Stimulated activated CD8-positive, alpha-beta memory T cell treated with anti-CD3 and anti-CD28 coated beads, Interleukin-4, amount 100 ng/mL, for 4 hours (primary cell): ENCODE results near the gene MVD.

Experiments
- DNase-seq, 2 donors: peaks; one replicate each; pipeline ENCODE4 v3.0.0-alpha.2; 2020; ENCODE audit warnings: low read depth in 2 of 2, low spot score in 1 of 2

Gene MVD, protein sequence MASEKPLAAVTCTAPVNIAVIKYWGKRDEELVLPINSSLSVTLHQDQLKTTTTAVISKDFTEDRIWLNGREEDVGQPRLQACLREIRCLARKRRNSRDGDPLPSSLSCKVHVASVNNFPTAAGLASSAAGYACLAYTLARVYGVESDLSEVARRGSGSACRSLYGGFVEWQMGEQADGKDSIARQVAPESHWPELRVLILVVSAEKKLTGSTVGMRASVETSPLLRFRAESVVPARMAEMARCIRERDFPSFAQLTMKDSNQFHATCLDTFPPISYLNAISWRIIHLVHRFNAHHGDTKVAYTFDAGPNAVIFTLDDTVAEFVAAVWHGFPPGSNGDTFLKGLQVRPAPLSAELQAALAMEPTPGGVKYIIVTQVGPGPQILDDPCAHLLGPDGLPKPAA

DNA sequence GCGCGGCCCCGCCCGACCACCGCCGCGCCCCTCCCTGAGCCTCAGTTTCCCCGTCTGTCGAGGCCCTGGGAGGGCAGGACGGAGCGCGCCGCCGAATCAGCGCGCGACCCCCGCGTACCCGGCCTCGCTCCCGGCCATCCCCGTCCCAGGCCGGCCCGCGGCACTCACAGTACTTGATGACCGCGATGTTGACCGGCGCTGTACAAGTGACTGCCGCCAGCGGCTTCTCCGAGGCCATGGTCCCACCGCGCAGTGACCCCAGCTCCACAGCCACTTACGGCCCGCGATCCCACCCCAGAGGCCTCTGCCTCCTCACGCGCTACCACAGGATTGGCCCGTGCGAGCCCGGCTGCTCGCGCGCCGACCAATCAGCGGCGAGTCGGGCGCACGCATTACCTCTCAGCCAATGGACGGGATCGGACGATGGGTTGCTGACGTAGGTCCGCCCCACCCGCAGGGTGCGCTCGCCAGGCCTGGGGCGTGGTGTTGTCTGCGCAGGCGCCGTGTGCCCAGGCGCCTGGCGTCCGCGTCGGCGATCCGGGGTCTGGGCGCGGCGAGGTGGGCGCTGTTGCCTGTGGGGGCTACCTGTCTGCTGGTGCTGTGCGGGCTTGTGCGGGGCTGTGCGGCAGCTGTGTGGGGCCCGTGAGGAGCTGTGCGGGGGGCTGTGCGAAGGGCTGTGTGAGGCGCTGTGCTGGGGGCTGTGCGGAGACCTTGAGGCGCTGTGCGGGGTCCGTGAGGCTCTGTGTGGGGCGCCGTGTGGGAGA lies at the start of gene MVD:
MVD (minus strand) TSS at position 249 of the 764 bp plus-strand sequence; CDS start at position 238, 11 bp downstream.
- DNase-seq, result peak; percentile 86 to 94

DNA sequence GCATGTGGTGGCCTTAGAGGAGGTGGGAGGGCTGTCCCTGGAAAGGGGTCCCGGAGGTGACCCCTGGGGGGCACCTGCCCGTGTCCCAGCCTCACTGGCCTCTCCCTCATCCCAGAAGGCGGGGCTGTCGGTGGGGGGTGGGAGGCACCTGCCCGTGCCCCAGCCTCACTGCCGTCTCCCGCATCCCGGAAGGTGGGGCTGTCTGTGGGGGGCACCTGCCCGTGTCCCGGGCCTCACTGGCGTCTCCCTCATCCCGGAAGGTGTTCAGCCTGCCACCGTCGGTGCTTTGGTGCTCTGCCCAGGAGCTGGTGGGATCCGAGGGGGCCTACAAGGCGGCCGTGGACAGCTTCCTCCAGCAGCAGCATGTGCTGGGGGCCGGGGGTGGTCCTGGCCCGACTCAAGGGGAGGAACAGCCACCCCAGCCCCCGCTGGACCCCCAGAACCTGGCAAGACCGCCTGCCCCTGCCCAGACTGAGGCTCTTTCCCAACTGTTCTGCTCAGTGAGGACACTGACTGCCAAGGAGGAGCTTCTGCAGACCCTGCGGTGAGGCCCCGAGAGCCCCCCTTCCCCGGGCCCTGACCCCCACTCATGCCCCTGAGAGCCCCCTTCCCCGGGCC lies 49.6 kb upstream of the MVD start:
- DNase-seq, result no peak

DNA sequence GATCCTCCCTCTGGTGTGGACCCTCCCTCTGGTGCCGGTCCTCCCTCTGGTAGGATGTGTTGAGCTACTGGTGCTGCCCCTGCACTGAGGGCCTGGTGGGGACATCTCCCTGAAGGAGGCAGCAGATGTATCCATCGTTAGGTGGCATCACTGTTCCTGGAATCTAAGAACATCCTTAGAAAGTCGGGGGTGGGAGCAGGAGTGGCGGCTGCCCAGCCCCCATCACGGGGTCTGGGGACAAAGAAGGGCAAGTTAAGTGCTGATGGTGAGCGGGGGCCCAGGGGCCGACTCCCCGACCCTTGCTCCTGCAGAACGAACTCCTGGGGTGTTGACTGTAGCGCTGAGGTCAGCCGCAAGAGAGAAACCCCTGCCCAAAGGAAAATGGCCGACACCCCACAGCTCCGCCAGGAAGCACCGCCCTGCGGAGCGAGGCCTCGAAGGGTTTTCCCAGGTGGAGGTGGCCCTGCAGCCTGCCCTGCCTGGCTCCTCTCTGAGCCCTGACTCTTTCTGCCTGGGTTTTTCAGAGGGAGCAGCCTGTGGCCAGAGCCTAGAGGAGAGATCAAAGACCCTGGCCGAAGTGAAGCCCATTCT lies 49.0 kb upstream of the MVD start:
- DNase-seq, result no peak

DNA sequence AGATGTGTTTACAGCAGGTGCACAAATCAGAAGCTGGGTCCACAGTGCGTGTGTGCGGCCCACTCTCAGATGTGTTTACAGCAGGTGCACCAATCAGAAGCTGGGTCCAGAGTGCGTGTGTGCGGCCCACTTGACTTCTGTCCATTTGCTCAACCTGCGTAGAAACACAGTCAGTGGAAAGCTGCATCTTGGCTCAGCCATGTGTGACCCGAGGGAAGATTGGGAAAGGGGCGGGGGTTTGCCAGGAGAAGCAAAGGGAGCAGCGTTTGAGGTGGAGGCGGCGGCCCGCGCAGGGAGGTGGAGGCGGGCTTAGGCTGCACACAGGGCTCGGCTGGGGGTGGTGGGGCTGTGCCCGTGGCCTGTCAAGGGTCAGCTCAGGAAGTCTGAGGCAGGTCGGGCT lies 47.7 kb upstream of the MVD start:
- DNase-seq, result no peak

DNA sequence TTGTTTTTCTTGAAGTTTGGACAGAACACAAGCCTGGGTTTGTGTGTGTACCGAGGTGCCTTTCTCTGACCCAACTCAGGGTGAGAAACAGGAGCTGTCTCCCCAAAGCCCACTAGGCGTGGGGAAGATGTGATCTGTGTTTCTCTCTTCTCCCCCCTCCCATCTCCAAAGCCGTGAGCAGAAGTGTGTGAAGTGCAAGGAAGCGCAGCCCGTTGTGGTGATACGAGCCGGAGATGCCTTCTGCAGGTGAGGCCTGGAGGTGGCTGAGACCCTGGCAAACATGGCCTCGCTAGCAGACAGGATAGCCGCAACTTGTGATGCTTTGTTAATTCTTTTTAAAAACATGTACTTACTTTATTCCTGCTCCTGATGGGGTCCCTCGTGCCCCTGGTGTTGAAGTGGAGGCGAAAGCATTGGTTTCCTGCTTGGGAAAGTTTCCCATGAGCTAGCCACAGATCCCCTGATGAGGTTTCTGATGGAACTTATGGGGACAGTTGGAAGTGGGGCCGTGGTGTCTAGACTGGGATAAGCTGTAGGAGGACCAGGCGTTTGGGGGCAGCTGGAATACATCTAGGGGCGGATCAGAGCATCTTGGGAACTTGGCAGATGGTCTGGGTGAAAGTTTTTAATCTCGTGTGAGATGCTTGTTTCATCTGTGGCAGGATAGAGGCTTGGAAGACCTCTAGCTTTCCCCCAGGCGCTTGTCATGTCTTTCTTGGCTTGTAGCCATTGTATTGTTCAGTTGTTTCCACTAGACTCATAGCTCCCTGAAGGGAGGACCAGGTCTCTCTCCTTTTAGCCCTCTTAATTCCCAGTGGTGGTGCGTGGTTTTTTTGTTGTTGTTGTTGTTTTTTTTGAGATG lies 44.3 kb upstream of the MVD start:
- DNase-seq, result no peak

DNA sequence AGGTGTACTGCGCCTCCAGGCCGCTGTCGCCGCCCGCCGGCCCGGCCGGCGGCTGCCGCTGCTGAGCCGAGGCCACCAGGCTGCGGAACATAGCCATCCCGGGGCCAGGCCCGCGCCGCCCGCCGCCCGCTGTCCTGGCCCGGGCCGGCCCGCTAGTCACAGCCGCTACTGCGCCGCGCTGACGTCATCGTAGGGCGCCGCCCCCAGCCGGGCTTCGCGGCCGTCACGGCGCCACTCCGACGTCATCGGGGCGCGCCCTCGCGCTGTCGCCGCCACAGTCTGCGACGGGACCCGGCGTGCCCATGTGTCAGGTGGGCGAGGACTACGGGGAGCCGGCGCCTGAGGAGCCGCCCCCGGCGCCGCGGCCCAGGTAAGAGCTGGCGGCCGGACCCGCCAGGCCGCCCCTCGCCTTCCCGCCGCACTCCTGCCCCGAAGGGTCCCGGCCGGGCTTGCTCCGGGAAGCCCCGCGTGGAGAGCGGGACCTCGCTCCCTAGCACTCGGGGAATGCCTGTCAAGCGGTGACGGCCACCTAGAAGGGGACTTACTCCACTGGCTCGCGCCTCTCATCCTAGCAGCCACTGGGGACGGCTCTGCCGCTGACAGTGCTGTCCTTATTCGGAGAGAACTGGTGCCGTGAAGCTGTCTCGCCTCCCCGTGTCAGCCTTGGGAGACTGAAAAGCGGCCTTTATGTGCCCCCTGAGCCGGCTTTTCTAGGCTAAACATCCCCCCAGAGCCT lies 43.5 kb upstream of the MVD start, which contains the start of the genes CTU2 and RNF166:
CTU2 (plus strand) TSS at position 275 of the 736 bp plus-strand sequence; CDS start at position 303, 28 bp downstream.
RNF166 (minus strand) TSS at position 180 of the 736 bp plus-strand sequence; CDS start at position 97, 83 bp downstream.
- DNase-seq, result peak; percentile 85

DNA sequence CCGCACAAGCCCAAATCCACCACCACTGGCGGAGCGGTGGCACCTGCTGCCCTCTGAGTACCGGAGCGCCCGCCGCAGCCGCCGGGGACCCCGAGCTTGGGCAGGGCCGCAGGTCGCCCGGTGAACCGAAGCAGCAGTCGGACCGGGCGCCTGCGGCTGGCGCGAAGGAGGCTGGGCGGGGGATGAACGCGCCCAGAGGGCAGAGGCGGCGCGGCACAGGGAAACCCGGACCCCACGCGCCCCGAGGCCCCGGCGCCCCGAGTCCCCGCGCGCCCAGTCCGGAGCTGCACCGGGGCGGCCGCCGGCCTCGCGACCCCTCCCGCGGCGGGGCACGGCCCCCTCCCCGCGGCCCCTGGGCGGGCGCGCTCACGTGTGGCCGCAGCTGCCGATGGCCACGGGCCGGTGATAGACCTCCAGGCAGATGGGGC lies 42.9 kb upstream of the MVD start:
- no peak for DNase-seq

DNA sequence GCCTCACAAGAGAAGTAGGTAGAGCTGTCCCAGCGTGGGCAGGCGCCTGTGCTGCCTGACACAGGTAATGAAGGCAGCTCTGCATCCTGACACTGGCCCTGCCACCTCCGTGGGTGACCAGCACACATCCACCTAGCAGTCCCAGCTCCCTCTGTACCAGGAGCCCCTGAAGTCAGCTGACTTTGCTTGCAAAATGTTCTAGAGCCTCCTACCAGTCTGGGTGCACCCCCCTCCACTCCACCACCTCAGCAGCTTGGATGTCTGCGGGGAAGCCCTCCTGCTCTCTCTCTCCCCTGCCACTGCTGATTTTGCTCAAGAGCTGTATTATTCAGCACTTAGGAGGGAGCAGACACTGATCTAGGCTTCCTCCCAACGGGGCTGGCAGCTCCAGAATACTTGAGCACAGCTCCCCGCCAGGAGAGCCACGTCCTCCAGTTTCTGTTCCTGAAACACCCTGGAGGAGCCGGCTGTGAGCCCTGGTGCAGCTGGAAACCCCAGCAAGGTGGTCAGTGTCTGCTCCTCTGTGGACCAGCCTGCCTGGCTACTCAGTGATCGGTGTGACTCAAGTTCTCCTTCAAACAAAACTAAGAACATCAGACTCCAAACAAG lies 42.3 kb upstream of the MVD start:
- DNase-seq, result no peak

DNA sequence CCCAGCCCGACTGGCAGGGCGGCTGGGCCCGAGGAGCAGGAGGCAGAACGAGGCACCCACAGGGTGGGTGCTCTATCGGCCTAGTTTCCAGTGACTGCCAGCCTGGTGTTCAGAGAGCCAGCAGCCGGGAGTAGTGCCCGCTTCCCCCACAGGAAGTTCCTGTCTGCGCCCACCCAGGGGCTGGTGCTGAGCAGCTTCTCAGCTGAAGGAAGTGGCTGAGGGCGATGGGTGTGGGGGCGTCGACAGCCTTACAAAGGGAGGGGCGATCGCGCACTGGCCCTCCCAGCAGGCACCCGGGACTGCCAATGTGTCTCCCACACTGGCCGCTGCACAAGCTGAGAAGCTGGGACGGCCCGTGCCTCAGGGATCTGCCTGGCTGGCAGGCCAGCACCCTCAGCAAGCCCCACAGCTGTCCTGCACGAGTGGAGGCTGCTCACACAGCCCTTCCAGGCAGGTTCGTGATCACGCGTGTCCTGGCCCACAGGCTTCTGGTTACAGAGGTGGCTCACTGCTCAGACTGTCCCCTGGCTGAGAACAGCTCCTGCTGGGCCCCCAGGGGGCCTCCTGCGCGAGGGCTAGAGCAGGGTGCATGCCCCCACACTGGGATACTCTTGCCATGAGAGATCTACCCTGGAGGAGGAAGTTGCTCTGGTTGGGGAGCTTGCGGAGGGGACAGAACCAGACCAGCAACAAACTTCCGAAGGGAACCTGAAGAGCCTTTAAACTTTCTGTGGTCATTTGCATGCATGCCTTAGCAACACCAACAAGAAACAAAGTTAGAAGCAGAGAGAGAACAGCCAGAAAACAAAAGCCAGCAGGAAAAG lies 40.8 kb upstream of the MVD start:
- DNase-seq, result peak in 1 of 2 donors; percentile 69

DNA sequence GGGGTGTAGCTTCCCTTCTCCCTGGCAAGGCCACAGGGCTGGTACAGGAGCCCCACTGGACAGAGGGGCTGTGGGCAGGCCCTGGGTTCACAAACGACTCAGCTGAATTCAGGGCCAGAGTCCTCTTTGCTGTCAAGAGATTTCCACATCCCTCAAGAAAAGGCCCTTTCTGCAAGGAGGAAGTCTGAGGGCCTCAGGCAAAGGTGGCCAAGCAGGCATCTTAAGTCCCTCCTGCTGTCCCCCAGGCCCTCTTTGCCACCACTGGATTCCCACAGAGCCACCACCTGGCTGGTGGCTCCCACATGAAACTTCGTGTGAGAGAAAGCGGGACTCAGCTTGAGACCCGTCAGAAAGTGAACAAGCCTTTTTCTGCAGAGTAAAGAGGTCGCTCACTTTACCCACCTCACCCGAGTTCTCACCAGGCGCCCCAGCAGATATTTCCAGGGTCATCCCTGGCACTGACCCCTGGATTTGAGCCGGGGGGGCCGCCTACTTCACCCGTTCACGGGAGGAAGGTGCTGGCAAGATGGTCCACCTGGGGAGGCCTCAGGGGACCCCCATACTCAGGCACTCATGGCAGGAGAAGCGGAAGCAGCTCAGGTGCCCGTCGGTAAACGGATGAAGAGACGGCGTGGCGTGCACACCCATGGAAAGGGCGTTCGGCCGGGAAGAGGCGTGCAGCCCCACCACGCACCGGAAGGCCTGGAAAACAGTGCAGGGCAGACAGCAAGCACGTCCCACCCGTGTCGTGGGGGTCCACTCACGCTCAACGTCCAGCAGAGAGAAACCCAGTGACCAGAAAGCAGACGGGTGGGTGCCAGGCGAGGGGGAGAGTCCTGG lies 39.7 kb upstream of the MVD start:
- DNase-seq, result no peak

DNA sequence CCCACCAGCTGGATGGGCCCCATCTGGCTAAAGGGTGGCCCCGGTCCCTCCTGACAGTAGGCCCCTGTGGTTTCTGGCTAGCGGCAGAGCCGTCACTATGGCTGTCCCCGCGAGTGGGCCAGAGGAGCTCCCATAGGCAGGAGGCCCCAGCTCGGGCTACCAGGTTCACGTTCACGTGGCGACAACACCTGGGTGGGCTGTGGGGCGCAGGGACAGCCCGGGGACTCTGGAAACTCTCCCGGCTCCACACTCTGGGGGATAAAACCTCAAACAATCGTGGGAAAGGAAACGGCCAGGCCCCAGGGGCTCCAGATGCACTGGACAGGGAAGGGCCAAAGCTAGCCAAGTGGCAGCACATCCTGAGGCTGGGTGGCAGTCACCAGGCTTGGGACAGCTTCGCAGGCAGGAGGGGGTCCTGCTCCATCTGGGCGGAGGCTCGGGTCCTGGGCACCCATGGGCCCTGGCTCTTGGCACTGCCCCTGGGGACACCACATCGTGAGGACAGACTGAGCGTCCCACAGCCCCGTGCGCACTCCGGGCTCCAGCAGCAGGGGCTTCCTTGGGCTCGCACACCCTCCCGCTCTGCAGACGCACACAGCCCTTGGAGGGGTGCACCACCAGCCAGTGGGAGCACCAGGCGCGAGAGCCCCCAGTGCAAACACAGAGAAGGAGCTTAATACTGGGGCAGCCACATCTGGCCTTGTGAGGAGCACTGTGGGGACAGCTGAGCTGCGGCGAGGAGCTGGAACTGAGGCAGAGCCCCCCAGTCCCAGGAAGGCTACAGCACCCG lies 38.9 kb upstream of the MVD start:
- DNase-seq, result no peak

DNA sequence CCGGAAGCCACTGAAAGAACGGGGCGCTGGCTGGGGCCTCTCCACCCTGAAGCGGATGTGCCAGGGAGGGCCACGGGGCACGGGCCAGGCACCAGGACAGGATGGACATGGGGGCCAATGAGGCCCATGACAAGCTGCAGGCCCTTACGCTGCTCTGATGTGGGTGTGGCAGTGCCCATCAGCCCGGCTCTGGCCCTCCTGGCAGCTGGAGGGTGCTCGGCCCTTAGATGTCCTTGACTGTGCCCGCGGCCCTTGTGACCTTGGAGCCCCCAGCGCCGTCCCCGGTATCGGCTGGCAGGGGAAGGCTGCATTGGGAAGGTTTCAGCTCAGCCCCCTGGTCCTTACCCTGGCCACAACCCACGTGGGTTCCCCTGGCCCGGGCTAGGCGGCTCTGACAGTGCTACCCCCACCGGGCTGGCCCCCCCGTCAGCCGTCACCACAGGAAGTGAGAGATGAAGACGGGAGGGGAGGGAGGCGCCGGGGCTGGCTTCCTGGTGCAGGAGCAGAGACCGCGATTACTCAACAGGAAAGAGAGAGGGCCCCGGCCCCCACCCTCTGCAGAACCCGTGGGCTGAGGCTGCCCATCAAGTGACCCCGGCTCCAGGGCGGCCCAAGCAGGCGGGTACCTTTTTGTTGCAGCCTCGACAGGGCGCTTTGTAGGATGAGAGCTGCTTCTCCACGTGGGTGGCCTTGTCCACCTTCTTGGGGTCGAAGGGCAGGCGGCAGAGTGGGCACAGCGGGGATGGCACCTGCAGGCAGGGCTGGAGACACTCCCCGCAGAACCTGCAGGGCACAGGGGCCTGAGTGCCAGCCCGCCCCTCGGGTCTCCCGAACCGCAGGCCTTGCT lies 38.0 kb upstream of the MVD start:
- peak; percentile 86 to 97 for DNase-seq

DNA sequence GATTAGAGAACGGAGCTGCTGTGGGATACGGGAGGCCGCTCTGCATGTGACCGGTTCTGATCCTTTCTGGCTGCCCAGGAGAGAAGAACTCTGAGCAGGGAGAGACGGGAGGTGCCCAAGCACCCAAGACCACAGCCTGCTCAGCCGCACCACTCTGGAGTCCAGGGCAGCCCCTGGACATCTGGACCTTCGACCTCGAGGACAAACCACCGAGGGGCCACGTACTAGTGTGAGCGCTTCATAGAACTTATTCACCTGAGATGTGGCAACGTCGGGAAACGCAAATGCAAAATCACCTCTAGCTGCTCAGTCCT lies 37.4 kb upstream of the MVD start:
- no peak for DNase-seq

DNA sequence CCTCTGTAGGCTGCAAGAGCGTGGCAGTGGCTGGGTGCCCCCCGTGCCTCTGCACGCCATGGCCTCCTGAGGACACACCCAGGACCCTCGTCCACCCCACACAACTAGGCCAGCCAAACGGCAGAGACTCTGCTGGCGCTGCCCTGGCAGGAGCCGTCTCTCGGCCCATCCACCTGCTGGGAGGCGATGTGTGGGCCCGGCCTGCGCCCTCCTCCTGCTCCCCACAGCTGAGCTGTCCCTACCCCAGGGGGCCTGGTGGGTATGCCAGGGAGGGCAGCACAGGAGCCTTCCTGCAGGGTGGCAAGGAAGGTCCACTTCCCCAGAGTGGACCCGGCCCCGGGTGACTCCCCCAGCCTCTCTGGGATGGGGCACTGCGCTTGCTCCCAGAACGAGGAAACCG lies 36.3 kb upstream of the MVD start:
- no peak for DNase-seq

DNA sequence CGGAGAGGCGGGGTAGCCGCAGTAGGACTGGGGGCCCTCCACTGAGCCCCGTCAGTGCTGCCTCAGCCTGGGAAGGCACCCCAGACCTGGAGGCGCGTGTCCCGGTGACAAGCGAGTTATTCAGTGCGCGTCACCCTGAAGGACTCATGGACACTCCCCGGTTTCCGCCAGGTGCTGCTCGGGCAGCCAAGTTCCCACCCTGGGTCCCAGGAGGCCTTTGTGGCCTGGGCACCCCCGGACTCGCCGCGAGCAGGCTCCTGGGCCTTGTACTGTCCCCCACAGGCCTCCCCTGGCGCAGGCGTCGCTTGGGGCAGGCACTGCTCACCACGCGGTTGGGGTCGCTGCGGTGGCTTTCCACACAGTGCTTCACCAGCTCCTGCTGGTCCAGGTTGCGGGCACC lies 35.8 kb upstream of the MVD start:
- no peak for DNase-seq
